ENCODE measurements around the gene CAMSAP1.

The CAMSAP1 gene

DNA sequence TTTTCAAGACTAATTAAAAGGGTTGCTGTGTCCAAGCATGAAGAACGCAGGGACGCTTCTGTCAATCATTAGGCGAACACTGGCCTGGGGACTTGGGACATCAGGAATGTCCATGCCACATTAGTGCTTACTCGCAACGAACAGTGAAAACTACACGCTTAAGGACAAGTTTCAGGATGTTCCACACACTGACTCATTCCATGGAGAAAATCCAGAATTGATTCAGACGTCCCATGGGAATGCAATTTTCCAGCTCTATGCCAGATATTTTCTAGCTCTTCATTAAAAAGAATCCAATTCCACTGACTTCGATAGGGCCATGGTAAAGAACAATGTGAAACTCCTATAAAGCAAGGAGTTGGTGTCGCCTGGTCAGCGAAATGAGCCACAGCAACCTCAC lies 98.2 kb downstream of the CAMSAP1 start:
- DNase-seq, result no peak

DNA sequence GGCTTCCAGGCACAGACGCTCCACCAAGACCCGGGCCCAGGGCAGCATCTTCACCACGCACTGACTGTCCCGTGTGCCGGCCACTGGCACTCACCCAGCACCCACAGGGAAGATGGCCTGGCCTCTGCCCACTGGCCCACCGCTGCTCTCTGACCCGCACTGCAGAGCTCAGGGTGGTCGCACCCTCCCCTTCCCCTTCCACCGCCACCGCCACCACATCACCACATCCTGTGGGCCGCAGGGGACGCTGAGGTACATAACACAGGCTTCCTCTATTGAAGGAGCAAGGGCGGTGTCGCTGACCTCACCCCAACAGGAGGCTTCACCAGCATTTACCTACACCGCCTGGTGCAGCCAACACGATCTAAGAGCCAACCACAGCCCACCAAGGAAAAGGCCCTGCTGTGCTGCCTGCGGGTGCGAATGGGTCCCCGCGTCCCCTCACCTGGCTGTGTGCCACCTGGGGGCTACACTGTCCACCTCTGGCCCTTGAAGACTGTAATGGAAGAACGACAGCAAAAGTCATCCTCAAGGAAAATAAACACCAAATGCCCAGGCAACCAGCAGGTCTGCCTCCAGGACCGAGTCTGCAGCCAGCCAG lies 101.8 kb downstream of the CAMSAP1 start:
- DNase-seq, result no peak

DNA sequence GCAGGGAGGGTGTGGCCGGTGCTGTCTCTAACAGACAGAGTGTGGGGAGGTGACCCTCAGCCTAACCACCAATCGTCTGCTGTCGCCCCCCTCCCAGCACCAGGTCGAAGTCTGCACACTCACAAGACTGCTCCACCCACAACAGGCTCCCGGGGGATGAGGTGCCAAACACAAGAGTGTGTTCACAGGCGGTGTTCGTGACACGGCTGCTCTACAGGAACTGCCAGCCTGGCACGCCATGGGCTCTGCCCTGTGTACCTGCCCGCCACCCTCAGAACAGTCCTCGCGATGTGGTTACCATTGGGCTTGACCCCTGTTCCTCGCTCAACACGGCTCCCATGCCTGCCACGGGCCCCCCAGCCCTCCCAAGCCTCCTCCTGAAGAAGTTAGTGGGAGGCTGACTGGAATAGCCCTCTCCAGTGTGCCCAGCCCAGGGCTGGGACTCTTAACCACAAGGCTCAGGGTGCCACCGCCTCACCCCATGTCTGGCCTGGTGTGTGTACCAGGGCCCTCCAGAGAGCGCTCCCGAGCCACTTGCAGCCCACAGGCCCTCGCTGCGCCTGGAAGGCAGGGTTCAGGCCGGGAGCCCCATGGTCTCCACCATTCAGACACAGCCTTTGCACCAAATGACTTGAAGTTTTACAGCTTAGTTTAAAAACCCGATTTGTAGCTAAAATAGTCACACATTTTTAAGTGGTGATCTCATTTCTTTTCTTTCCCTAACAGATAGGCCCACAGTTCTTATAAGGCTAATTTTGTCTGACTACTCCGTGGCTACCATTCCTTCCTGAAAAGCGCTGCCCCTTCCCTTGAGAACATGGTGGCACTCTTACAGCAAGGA lies 102.5 kb downstream of the CAMSAP1 start:
- no peak for DNase-seq

DNA sequence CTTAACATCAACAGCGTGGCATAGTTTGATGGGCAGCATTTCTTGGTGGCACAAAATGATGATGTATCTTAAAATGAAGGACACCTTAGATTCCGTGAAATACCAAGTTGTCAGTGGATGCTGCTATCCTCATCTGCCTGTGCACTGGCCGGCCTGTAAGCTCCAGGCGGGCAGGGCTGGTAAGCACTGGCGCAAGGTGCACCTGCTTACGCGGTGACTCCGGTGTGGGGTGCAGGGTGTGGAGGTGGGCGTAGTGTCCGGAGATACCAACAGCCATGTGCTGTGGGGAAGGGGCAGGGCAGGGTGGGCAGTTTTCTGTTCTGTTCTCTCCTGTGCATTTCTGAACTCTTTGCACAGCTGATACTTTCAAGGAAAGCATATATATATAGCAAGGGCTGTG lies 103.9 kb downstream of the CAMSAP1 start:
- no peak for DNase-seq

DNA sequence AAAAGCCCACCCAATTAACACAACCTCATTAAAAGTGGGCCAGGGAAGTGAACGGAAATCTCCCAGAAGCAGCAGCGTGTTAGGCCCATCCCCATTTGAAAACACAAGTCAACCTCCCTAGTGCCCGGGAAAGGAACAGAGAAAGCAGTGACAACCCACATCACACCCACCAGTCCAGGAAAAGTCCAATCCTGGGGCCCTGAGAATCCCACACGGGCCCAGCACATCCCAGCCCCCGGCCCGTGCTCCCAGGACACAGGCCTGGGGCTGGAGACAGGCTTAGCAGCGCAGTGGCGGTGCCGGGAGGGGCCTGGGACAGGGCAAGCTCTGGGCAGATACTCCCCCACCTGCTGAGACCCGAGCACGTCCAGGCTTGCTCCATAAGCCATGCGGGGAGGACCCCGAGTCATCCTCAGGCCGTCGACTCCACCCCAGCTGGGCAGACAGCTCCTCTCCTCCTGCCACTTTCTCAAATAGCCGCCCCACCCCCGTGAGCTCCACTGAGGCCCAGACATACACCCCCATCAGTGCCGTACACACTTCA lies 104.4 kb downstream of the CAMSAP1 start:
- no peak for DNase-seq

DNA sequence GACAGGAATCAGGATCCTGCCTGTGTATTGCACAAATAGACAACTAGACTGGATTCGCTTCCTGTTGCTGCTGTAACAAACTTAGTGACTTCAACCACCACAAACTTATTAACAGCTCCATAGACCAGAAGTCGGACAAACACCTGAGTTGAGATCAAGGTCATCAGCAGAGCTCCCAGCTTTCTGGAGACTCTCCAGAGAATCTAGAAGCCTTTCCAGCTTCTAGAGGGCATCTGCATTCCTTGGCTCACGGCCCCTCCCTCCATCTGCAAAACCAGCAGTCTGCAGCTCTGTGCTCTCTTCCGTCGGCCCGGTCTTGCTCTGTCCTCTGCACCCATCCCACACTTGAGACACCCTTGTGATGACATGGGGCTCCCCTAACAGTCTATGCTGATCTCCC lies 106.3 kb downstream of the CAMSAP1 start:
- DNase-seq, result no peak

DNA sequence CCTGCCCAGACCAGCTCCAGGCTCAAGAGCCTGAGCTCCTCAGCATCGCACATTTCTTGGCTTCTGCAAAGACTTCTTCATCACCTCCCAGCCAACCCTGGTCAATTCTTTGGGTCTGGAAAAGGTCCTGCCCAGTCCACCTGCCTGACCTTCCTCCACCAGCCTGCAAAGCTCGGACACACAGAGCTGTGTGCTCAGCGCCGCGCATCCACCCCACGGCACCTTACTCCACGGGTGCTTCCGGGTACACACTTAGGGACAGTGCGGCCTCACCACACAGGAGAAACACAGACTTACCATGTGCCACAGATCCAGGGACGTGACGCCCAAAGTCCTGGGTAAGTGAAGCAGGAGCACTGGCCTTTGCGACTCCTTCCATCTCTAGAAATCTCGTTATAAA lies 108.1 kb downstream of the CAMSAP1 start:
- DNase-seq, result no peak

DNA sequence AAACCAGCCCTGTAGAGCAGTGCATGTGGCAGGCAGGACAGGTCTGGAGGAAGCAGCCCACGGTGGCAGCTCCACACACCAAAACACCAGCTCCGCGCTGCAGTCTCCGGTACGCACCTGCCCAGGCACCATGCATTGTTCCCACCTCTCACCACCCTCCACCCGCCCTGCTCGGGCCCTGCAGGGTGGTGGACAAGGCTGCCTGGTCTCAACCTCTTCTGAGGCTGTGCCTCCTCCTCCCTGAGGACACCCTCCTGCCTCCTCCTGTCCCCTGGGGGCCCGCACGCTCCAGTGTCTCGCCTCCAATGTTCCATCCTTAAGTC lies 109.1 kb downstream of the CAMSAP1 start:
- DNase-seq, result no peak

DNA sequence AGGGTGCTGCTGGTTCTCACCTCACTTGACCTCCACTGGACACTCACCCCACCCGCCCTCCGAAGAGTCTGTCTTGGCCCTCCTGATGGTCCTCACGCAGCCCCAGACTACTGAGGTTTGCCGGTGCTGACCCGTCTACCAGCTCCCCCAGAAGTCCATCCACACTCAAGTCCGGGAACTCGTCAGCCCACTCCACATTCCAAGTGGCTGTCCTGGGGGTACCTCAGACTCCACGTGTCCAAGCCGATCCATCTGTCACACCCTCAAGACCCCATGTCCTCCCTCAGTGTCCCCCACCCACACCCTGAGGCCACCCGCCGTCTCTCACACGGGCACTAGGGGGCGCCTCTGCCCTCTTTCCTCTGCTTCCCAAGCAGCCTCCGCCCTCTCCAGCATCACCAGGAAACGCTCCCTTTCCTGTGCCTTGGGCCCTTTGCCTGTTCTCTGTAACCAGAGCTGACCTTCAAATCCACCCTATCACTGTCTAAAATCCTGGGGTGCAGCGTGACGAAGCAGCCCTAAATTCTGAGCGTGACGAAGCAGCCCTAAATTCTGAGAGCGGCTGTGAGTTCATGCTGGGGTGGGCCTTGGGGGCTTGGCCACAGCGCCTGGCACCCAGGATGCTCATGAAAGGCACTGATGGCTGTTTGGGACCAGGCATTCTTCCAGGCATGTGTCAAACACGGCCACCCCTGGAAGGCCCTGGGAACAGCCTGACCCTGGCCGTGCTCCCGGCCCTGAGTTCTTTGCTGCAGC lies 109.7 kb downstream of the CAMSAP1 start:
- no peak for DNase-seq

DNA sequence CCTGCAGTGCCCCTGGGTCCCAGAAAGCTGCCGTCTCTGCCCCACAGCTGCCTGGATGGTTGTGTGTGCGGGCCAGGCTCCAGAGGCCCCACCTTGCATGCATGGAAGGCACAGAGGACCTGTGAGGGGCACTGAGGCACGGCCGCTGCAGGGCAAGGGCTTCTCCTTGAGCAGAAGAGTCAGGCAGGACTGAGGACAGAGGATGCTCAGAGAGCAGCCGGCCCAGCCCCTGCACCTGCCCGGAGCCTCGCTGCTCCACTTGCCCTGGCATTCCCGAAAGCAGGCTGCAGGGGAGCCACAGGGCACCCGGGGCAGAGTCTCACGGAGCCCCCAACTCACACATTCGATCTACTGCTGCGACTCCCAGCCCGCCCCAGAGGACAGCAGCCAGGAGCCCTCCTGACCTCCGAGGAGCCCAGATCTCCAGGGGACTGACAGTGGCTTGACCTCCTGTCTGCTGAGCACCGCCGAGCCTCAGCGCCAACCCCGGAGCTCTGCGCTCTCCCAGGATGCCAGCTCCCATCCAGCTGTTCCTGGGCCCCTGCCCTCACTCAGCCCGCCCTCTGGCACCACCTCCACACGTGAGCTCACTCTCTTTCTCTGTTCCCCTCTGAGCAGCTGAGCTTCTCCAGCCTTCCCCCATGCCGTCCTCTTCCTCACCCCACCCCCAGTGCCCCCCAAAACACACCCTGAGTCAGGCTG lies 110.4 kb downstream of the CAMSAP1 start:
- DNase-seq, result no peak

DNA sequence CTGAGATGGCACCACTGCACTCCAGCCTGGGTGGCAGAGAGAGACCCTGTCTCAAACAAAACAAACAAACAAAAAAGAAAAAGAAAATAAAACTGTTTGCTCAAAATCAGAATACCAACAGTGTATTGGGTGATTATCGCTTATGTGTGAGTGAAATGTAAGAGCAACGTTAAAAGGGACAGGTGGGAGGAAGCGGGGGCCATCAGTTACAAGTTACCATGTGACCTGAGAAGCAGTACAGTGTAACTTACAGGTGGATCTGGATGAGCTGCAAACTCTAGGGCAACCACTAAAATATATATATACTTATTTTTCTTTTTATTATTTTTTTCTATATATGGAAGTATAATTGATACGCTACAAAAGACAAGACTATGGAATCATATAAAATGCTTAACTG lies 112.0 kb downstream of the CAMSAP1 start:
- DNase-seq, result no peak

DNA sequence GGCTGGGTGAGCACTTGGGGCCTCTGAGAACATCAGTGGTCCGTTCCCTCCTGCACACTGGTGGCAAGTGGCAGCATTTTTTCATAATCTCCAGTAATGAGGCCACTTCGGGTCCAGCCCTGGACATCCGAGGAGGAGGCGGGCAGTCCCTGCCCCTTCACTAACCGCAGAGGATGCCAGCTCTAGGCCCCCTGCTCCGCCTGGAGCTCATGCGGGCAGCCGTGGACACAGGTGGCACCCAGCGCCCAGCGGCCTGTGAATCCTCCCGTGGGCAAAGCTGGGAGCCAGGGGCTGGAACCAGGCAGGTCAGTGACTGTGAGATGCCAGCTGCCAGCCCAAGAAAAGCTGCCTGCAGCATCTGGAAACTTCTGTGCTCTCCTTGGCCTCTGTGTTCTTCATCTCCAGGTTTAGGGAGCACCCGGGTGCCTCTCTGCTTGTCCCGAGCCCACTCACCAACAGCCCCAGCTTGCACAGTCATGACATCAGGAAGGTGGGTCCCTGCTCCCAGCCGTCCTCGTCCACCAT lies 112.9 kb downstream of the CAMSAP1 start:
- no peak for DNase-seq

DNA sequence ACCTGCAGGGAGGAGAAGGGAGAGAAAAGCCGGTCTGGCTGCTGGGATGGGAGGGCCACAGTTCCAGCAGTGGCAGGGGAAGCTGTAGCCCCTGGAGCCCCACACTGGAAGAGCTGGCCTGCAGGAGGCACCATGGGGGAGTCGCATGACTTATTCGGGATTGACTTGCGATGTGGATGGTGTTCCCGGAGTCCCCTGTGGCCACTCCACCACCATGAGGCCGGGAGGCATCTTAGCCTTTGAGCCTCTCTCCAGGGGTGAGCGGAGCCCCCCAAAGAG lies 113.3 kb downstream of the CAMSAP1 start:
- no peak for DNase-seq

DNA sequence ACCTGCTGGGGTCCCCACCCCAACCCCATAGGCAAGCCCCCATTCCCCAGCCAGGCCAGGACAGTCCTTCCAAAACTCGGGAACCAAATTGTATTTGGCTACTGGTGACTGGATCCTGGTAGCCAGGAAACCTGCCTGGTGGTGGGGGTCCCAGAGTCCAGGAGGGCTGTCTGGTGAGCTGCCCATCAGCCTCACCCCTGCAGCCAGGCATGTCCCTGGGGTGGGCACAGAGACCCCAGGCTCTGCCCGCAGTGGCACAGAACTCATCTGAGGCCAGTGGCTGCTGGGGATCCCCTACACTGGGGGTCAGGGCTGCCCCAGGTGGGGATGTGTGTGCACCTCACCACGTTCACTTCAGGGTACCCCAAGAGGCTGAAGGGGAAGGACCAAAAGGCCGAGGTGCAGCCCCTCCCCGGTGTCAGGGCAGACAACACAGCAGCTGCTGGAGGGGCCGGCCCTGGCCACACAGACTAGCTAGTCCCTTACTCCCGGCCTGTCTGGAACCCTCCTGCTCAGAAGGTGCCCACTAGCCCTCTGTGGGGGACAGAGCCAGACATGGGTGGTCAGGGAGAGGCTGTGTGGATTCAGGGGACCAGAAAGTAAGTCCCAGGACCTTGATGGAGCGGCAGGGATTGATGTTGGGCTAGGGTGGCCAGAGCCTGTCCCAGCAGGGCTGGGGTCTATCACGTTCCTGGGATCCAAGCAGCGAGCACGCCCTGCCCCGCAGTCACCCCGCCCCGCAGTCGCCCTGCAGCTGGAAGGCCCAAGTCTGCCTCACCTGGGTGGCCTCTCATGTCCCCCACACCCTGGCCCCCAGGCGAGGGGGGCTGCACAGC lies 113.9 kb downstream of the CAMSAP1 start:
- DNase-seq, result no peak

DNA sequence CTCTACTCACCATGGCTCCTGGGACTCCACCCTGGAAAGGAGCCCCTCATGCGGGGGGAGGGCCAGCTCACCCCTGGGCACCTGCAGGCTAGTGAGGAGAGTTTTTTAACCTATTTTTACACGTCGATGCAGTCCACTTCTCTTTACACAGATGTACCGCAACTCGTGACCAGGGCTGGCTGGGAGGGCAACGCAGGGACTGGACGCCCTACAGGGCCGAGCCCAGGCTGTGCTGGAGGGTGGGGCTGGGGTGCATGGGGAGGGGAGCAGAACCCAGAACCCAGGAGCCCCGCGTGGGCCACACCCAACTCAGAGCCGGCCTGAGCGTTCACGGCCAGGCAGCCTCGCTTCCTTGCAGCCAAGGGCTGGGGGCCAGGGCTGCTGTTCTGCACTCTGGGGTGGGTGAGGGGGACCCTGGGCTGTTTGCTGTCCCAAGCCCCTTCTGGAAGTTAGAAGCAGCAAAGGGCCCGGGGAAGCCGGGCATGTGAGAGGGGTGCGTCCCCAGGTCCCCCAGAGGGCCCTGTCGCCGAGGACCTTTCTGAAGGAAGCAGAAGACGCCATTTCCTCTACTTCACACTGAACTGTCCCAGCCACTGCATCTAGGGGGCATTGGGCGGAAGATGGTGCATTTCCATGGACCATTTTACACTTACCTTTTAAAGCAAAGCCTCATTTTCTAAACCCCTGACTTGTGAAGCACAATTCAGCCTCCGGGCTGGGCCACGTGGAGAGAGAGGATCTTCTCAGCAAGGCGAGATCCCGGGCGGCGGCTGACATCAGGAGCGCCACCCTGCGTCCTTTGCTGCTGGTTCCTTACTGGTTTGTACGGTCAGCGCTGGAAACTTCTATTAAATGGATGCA lies 114.8 kb downstream of the CAMSAP1 start:
- no peak for DNase-seq

DNA sequence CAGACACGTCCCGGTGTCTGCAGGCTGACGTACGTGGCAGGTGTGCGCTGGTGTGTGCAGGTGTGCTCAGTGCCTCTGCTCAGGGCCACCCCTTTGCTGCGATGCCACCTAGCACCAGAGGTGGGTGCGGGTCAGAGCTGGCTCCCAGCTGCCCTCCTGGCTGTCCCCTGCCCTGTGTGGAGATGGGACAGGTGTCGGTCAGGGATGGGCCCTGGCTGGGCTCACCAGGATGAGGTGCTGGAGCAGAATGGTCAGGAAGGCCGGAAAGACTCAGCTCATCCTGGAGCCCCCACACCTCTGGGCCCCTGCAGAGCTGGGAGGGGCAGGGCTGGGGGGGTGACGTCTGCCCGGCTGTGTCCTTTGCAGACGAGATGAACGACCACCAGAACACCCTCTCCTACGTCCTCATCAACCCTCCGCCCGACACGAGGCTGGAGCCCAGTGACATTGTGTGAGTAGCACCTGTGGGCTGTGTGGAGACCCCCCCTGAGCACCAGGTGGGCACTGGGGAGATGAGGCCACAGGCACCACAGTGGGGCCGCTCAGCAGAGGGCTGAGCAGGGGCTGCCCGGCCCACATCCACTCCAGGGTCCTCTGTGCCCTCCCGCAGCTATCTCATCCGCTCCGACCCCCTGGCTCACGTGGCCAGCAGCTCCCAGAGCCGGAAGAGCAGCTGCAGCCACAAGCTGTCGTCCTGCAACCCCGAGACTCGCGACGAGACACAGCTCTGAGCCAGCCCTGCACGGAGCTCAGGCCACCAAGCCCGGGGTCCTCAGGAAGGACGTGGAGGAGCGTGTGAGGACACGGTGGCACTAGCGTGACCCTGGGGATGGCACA lies 115.7 kb downstream of the CAMSAP1 start:
- DNase-seq, result no peak

DNA sequence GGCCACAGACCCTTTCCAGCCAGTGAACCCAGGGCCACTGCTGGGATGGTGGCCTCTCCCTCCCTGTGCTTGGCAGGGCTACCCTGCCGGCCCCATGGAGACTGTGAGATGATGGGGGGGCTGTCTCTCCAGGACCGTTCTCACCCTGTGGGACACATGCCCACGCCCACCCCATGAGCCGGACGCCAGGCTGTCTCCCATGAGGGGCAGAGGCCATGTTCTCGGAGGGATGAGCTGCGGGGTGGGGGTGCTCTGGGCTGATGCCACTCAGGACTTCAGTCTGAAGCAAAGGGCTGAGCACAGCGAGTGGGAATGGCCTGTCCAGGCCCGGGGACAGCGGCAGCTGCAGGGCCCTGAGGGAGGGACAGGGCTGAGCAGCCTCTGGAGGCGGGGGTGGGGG lies 116.5 kb downstream of the CAMSAP1 start:
- no peak for DNase-seq

DNA sequence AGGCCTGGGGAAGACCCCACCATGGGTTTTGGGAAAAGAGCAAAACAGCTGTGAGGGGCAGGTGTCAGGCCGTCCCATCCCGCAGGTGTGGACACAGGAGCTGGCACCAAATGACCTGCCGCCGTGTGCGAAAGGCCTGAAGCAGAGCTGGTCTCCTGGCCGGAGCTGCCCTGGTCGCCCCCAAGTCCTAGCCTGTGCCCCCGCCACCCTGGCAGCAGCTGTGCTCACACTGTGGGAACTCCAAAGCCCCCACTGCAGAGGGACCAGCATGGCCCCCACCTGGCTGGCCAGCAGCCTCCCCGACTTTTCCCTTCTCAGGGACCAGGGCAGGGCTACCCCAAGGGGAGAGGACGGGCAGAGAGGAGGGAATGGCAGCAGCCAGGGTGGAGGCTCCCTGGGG lies 117.0 kb downstream of the CAMSAP1 start:
- DNase-seq, result no peak

DNA sequence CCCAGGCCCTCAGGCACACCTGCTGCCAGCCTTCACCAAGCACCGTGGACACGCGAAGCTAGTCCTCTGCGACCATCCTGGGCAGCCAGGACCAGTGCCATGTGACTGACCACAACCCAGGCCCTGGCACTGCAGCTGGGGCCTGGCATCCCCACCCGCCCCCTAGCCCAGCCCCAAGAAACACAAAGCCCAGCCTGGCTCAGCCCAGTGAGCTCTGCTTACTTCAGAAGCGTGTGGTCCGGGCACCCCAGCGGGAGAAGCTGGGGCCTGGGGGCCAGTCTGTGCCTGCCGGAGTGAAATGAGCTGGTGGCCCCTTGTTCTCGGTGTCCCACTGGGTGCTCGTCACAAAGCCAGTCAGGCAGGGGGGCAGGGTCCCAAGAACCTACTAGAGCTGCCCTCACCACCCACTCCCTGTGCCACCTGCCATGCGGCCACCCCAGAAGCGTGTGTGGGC lies 117.5 kb downstream of the CAMSAP1 start:
- DNase-seq, result no peak

Measured in CD4-positive, alpha-beta T cell treated with Interleukin-4 for 1 hour (primary cell).